Heart left ventricle (tissue), 16 donors: ENCODE results near the gene LLGL2. TPM values are rescaled to one million over a fixed set of nuclear protein-coding genes. Genes with fewer than 3 reads are reported as not detected.
A peak's percentile ranks its signal among the peaks of the same experiment; 100 is the strongest.
"Not testable (repeated sequence)": the region's sequence is repeated elsewhere in the genome, so short reads cannot be mapped to it uniquely, and the experiment has no call there.

Experiments used
- ATAC-seq, 4 donors: fragments of 200-7000 bp; cut with Tn5 transposase; one replicate each; pipeline ENCODE4 v1.9.1; 2020 to 2022; ENCODE audit warnings: moderate library complexity in 4 of 4, mild to moderate bottlenecking in 3 of 4, moderate number of reproducible peaks in 1 of 4
- DNase-seq, 5 donors: peaks; one replicate each; pipeline ENCODE4 v3.0.0-alpha.2; 2020
- H3K27ac ChIP-seq, 12 donors: fragments of 200-600 bp; sonication (generic) in 4 of 12; one replicate each; pipeline versions ENCODE4 v1.5.0 to v1.8.0; 2016 to 2022; ENCODE audit warnings: mild to moderate bottlenecking in 2 of 12
- H3K27me3 ChIP-seq, 9 donors: fragments of 200-600 bp; sonication (generic) in 2 of 9; one replicate each; pipeline versions ENCODE4 v1.5.1 to v1.8.0; 2016 to 2022; ENCODE audit warnings: mild to moderate bottlenecking in 3 of 9
- H3K36me3 ChIP-seq, 9 donors: fragments of 200-600 bp; sonication (generic) in 2 of 9; one replicate each; pipeline versions ENCODE4 v1.5.0 to v1.8.0; 2018 to 2022; ENCODE audit warnings: mild to moderate bottlenecking in 2 of 9
- H3K4me1 ChIP-seq, 12 donors: fragments of 200-600 bp; sonication (generic) in 4 of 12; one replicate each; pipeline versions ENCODE4 v1.5.0 to v1.8.0; 2016 to 2022; ENCODE audit warnings: mild to moderate bottlenecking in 3 of 12
- H3K4me3 ChIP-seq, 12 donors: fragments of 200-600 bp; sonication (generic) in 4 of 12; one replicate each; pipeline versions ENCODE4 v1.5.0 to v1.8.0; 2017 to 2022; ENCODE audit warnings: mild to moderate bottlenecking in 9 of 12, moderate library complexity in 4 of 12
- H3K9me3 ChIP-seq, 12 donors: fragments of 200-600 bp; sonication (generic) in 4 of 12; one replicate each; pipeline versions ENCODE4 v1.5.0 to v1.8.0; 2016 to 2022; ENCODE audit warnings: mild to moderate bottlenecking in 1 of 12
- CTCF ChIP-seq, 12 donors: fragments of 200-600 bp; sonication (generic) in 4 of 12; IDR thresholded peaks; one replicate each; pipeline versions ENCODE4 v1.5.0 to v1.8.0; 2018 to 2022; ENCODE audit warnings: antibody characterized with exemption in 12 of 12, mild to moderate bottlenecking in 5 of 12
- POLR2A ChIP-seq, 2 donors: fragments of 450-650 bp; IDR thresholded peaks; one replicate each; pipeline ENCODE4 v1.6.1; 2017; ENCODE audit warnings: antibody characterized with exemption in 2 of 2, mild to moderate bottlenecking in 2 of 2, moderate library complexity in 2 of 2
- WGBS, 4 donors: extraction: QIAGEN DNeasy Blood & Tissue Kit in 2 of 4; methylation state at CpG; one replicate each; pipeline versions ENCODE4 v1.1.5 to v1.1.7; 2013 to 2018; 5-methylcytosine and 5-hydroxymethylcytosine counted together
- intact Hi-C, 10 donors: fragments of 100-400 bp; cut with DNase I; formaldehyde crosslinking; loops; one replicate each; pipeline versions ENCODE4 v1.11.1 to v1.14.2; 2022
- polyA plus RNA-seq, 2 donors: library from polyadenylated mRNA; stranded (reverse); fragments of 200-250 nt; gene quantifications; one replicate each; pipeline ENCODE4 v1.2.3, GENCODE V29; 2013
- total RNA-seq, 9 donors: library from RNA; depleted of rRNA in 2 of 9; stranded (reverse); fragments of >200 nt in 2 of 9; fragmentation: NEBNext Ultra II Directional in 3 of 9; extraction: Animal tissue kit (Norgen Biotek cat#: 25700) in 3 of 9; gene quantifications; one replicate each; pipeline versions ENCODE4 v1.1.0 to v1.2.4, GENCODE V29; 2016 to 2023
- donor health status: ischemic (EF 13 %, LVEDD 7.1; RV severe dilation, severe dysfunction).
- donor health status: healthy with polysubstance abuse.
- donor health status: DM: no; HTN: yes; CAD: no.
- donor health status: DM: no; HTN: no; CAD: no.
- donor health status: ischemic (EF 25% LVEDD 6.9; RV normal size, moderate dysfunction).
- donor health status: ischemic (EF 25% LVEDD 5.7; RV mildly dilated, moderate dysfunction).
- donor health status: healthy.
- donor health status: DM: yes; HTN: yes; CAD: no.
- donor health status: ischemic (EF 35%, LVEDD 5.7; RV mildly dilated, moderate dysfunction).
- donor health status: nonischemic (EF 11% LVEDD 7.7; RV severe dilation, severe dysfunction).
- donor health status: DM: yes; HTN: yes; CAD: no.
- donor health status: PGD.
- donor health status: ischemic (EF 29% LVEDD 5.4; RV normal size, mild dysfunction).
- donor health status: nonischemic (EF 23%, LVEDD 6.1; RV moderate dilation, normal function).

LLGL2 gene
- total and polyA plus RNA-seq, 11 donors, result 1.8 to 8.1 (median 3.6) TPM

- intact Hi-C loops, result loop anchor here in 1 of 10 donors (10.0 kb wide), 1 partner anchor 168 kb away; no protein-coding TSS in a partner anchor
- Histone ChIP-seq H3K27ac (no peak overlapping the region), H3K36me3 (peaks cover 0 to 4% (median 0%) of the 10 kb centered on the region in 9 donors), H3K4me3 (no peak overlapping the region), H3K4me1 (peaks cover 0 to 25% (median 9%) of the 10 kb centered on the region in 12 donors), H3K27me3 (no peaks in the 10 kb centered on the region), H3K9me3 (no peaks in the 10 kb centered on the region)
- TF ChIP-seq POLR2A (IDR thresholded peaks at IDR 0.05), result no peak
- DNase-seq (peak in 1 of 5 donors; percentile 19), ATAC-seq (no peak)
- WGBS, 4 donors, result 87 to 96% (median 95%) methylated on average over 14 to 17 of the region's 17 CpGs
Observed at GRCh38 chr17:75592348-75593020, 67.0 kb downstream of the LLGL2 start.

GRCh38 chr17:75593430-75593829 lies 67.9 kb downstream of the LLGL2 start:
- intact Hi-C loops, result loop anchor here in 1 of 10 donors (10.0 kb wide), 1 partner anchor 169 kb away; no protein-coding TSS in a partner anchor
- not testable (repeated sequence) for H3K36me3 ChIP-seq

GRCh38 chr17:75594499-75595283 lies 69.2 kb downstream of the LLGL2 start:
- H3K9me3 ChIP-seq, result no peaks in the 10 kb centered on the region
- 77 to 87% (median 83%) methylated on average over 13 to 28 of the region's 28 CpGs for WGBS, 4 donors
- H3K4me1 ChIP-seq, result peaks cover 0 to 9% (median 3%) of the 10 kb centered on the region in 12 donors
- peaks cover 0 to 4% (median 0%) of the 10 kb centered on the region in 9 donors for H3K36me3 ChIP-seq
- intact Hi-C loops, result loop anchor here in 1 of 10 donors (10.0 kb wide), 1 partner anchor 170 kb away; no protein-coding TSS in a partner anchor
- no peak for ATAC-seq
- DNase-seq, result peak in 1 of 5 donors; percentile 15
- no peak overlapping the region for H3K27ac ChIP-seq
- no peak for TF ChIP-seq POLR2A (IDR thresholded peaks at IDR 0.05)
- TF ChIP-seq CTCF (IDR thresholded peaks at IDR 0.05), result no peak
- no peaks in the 10 kb centered on the region for H3K27me3 ChIP-seq
- no peak overlapping the region for H3K4me3 ChIP-seq

More at GRCh38 chr17:75593430-75593829, 67.9 kb downstream of the LLGL2 start:
- not testable (repeated sequence) for H3K27ac ChIP-seq, H3K9me3 ChIP-seq, H3K4me3 ChIP-seq, DNase-seq, H3K27me3 ChIP-seq, ATAC-seq
- 92 to 95% (median 93%) methylated on average over 9 of the region's 9 CpGs for WGBS, 4 donors
- peaks cover 0 to 17% (median 6%) of the 10 kb centered on the region in 12 donors for H3K4me1 ChIP-seq

DNA sequence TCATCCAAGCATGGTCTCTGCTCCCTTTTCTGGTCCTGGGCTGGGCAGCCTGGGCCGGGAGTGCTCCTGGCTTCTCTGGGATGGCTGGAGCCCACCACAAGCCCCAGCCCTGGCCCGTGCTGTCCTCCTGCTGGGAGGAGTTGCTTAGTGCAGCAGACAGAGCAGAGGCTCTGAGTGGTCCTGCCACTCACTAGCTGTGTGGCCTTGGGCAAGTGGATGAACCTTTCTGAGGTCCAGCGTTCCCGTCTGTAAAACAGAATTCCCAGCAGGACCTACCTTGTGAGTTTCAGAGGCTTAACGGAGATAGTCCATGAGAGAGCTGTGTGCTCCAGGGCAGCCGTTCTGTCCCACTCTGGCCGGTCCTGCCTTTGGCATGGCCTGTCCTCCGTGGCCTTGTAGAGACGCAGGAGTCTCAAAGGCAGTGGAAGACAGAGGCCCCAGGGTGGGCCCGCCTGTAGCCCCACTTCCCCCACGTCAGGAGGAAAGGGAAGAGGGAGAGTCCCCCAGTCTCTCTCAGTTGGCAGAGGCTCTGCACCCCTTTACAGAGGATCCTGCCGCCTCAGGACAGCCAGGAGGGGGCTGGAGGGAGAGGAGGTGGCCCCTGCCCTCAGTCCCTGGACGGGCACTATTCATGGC lies 69.9 kb downstream of the LLGL2 start:
- Histone ChIP-seq H3K27ac (no peak overlapping the region), H3K36me3 (no peaks in the 10 kb centered on the region), H3K4me3 (no peak overlapping the region), H3K4me1 (peaks cover 0 to 2% (median 0%) of the 10 kb centered on the region in 12 donors), H3K9me3 (no peaks in the 10 kb centered on the region), H3K27me3 (no peaks in the 10 kb centered on the region)
- no peak for DNase-seq
- no peak for ATAC-seq
- intact Hi-C loops, result loop anchor here in 1 of 10 donors (10.0 kb wide), 1 partner anchor 171 kb away; no protein-coding TSS in a partner anchor
- TF ChIP-seq CTCF (IDR thresholded peaks at IDR 0.05) (no peak), POLR2A (IDR thresholded peaks at IDR 0.05) (no peak)
- WGBS, 4 donors, result 75 to 87% (median 81%) methylated on average over 13 of the region's 13 CpGs
